ENCODE results near the gene NUDT19. TPM values are rescaled to one million over a fixed set of nuclear protein-coding genes. Genes with fewer than 3 reads are reported as not detected.

NUDT19 gene
- total and polyA plus RNA-seq, 4 donors: 4.6 to 9.2 (median 6.6) TPM

DNA sequence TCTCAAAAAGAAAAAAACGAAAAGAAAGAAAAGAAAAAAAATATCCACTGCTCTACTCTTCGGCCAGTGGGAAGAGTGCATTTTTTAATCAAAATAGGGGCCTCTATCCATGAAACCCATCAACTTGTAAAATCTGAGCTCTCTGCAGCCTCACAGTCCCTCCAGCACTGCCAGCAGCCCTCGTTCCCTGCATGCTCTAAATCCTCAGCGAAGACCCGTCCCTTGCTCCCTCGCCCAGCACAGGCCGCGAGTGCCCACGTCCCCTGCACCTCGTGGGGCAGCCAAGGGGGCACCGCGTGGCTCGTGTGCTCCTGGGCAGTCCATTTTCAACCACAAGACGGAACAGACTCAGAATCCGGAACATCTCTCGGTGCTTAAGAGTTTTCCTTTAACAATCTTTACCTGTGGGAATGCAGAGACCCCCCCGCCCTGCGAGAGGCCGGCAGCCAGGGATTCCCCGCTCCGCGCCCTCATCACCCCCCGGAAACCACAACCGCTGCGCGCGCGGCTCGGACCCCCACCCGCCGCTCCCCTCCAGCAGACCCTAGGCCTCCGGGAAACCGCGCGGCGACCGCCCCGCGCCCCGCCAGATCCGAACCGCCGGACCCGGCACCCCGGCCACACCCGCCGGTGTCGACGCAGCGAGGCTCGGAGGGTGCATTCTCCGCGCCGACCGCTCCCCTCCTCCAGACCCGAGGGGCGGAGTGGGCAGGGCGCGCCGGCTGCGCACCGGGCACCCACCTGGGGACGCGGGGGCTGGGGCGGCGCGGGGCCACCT lies 17.3 kb upstream of the NUDT19 start (continued):
- TF ChIP-seq MAX (IDR thresholded peaks at IDR 0.05): no peak
- no peak for TF ChIP-seq REST (IDR thresholded peaks at IDR 0.05)
- TF ChIP-seq EGR1 (IDR thresholded peaks at IDR 0.05; ENCODE audit: low read depth in 2 of 2): no peak
- no peak for TF ChIP-seq RXRA (IDR thresholded peaks at IDR 0.05)
- no peak for TF ChIP-seq HNF4G (IDR thresholded peaks at IDR 0.05)

GRCh38 chr19:32674931-32675719 lies 16.5 kb upstream of the NUDT19 start, which contains the start of gene ANKRD27:
Gene ANKRD27 (minus strand): TSS chr19:32675180. CDS start chr19:32659015, 16,165 bp downstream.
- Histone ChIP-seq H3K27ac (ENCODE audit: low read depth in 1 of 2, low read length in 2 of 2) (peak within 1 kb of the TSS; percentile 42 to 63), H3K4me3 (ENCODE audit: low read depth in 1 of 3, low read length in 3 of 3) (peak within 1 kb of the TSS; percentile 71 to 93 (median 92)), H3K36me3 (ENCODE audit: control insufficient read depth in 4 of 4, insufficient read depth in 3 of 4, low read depth in 1 of 4, low read length in 3 of 4) (no peaks in the 10 kb centered on the region), H3K27me3 (ENCODE audit: control insufficient read depth in 4 of 4, insufficient read depth in 4 of 4, low read length in 3 of 4) (peaks cover 0 to 3% (median 0%) of the 10 kb centered on the region in 4 donors), H3K4me1 (ENCODE audit: control insufficient read depth in 4 of 4, insufficient read depth in 4 of 4, low read length in 3 of 4) (peaks cover 6 to 38% (median 16%) of the 10 kb centered on the region in 4 donors), H3K9ac (ENCODE audit: low read depth in 1 of 2, low read length in 2 of 2) (no peak within 1 kb of the TSS), H3K9me3 (ENCODE audit: control insufficient read depth in 4 of 4, low read length in 3 of 4) (no peaks in the 10 kb centered on the region)
- under 1% methylated on average over 75 of the region's 75 CpGs for WGBS
- no peak for TF ChIP-seq MAX (IDR thresholded peaks at IDR 0.05)
- peak; percentile 48 for TF ChIP-seq YY1 (IDR thresholded peaks at IDR 0.05)
- no peak for TF ChIP-seq ZBTB33 (IDR thresholded peaks at IDR 0.05)
- TF ChIP-seq RAD21 (IDR thresholded peaks at IDR 0.05): peak in 1 of 2 donors; percentile 16
- peak; percentile 92 for TF ChIP-seq SP1 (IDR thresholded peaks at IDR 0.05)
- TF ChIP-seq REST (IDR thresholded peaks at IDR 0.05): no peak
- peak; percentile 99 for DNase-seq (ENCODE audit: low spot score)

Data from liver (tissue), 9 donors.